Brain pericyte (primary cell): ENCODE measurements around the gene SPINT1.

Source experiments
- DNase-seq: peaks from one replicate; pipeline ENCODE4 v3.0.0-alpha.2; 2012; ENCODE audit warnings: low read depth, low spot score

SPINT1 gene

DNA sequence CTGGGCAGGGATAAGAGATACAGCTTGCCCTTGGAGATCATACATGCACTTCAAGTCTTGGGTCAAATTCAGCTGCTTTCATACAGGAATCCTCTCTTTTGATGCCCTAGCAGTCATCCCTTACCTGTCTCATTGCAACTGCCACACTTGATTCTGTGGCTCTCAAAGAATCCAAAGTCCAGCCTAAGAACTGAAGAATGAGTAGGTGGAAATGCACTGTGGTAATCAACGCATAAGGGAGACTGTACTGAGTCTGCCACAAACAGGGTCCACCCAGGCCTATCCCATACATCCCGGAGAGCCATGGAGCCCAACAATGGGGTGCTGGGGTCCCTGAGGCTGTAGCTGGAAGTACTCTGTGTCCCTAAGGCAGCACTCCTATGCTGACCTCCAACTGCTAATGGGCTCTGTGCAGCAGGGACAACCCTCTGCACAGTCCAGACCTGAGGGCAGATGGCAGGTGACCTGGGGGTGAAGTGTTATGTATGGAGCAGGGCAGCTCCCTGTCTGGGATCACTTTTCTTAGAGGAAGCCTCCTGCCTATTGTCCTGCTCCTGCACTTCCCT, 48.7 kb downstream of the SPINT1 start:
- no peak for DNase-seq

DNA sequence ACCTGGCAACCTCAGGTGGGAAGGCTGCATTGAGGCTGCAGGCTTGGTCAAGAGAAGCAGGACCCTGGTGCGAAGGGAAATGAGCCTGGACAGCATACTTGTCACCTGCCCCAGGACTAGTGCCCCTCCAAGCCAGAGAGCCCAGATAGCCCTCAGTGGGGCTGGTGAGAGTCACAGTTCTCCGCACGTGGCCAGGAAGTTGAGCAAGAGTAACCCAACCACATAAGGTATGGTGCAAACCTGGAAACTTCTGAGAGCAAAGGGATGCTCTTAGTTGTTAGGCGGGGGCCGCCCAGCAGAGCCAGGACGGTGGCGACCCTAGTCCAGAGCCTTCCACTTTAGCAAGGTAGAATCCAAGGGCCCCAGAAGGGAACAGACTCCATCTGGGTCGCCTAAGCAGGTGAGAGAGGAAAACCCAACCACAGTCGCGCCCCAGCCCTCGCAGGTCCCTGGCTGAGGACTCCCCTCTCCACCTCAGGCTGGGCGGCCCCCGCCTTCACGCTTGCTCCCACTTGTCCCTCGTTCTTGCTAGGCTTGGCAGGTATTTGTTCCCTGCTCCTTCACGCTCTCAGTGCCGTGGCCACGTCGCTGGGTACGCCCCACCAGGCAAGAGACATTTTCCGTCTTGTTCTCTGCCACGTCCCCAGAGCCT, 49.3 kb downstream of the SPINT1 start:
- DNase-seq, result no peak

DNA sequence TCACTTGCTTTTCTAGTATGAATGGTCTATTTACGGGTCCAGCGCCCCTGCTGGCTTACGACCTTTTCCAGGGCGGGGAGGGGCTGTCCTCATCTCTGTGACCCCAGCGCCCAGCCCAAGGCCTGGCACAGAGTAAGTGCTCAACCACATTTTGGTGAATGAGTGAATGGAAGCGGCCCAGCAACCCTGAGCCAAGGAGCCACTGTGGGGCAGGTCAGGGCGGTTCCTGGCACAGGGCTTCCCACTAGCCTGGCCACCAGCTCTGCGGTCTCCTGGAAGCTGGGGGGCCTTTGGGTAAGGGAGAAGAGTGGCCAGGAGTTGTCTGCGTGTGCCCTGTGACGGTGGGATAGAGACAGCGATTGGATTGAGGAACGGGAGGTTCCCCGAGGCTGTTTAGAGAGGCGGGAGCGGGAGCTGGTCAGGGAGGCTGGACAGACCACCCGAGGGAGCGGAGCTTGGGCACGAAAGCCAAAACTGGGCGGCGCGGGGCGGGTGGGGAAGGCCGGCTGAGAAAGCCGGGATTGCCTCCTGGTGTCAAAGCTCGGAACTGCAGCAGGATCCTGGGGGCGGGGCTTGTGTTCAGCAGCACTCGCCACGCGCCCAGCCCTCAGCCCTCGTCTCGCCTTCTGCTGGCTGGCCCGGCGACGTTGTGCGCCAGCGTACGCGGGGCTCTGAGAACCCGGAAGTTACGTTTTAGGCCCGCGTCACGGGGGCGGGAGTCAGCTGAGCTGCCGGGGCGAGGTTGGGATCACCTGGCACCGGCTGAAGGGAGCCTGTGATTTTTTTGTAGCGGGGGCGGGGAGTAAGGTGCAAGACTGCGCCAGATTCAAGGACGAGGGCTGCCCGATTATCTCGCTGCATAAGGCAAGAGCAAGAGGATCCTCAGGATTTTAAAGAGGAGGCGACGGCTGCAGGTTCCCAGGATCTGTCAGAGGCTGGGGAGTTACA, 50.2 kb downstream of the SPINT1 start, which contains the start of gene VPS18:
Gene VPS18, plus strand, starts transcription at position 718 of the 948 bp plus-strand sequence. CDS start 319 bp downstream, outside the sequence.
- peak; percentile 89 for DNase-seq

DNA sequence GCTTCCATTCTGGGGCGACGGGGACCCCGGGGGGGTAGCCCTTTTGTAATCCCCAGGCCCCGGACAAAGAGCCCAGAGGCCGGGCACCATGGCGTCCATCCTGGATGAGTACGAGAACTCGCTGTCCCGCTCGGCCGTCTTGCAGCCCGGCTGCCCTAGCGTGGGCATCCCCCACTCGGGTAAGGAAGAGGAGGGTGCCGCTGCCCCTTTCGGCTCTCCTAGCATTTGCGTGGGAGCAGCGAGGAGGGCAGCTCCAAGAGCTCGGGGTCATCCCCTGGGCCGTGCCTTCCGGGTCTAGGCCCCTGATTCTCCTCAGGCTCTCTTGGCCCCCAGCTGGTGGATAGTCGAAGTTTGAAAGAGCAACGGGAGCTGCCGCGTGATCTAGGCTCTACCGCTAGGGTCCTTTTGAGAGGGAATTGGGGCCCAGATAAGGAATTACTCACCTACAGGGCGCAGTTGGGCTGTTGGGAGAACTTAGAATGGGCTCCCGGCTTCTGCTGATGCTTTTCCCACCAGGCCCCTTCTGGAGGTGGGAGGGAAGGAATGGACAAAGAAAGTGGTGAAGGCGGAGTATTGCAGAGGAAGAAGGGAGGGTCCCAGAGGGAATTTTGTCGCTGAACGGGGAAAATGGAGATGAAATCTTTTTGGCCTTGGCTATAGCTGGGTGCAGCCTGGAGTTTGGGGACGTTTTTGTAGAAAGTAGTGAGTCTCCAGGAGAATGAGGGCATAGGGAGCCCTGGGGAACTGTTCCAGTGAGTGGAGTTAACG, 51.0 kb downstream of the SPINT1 start:
- no peak for DNase-seq

DNA sequence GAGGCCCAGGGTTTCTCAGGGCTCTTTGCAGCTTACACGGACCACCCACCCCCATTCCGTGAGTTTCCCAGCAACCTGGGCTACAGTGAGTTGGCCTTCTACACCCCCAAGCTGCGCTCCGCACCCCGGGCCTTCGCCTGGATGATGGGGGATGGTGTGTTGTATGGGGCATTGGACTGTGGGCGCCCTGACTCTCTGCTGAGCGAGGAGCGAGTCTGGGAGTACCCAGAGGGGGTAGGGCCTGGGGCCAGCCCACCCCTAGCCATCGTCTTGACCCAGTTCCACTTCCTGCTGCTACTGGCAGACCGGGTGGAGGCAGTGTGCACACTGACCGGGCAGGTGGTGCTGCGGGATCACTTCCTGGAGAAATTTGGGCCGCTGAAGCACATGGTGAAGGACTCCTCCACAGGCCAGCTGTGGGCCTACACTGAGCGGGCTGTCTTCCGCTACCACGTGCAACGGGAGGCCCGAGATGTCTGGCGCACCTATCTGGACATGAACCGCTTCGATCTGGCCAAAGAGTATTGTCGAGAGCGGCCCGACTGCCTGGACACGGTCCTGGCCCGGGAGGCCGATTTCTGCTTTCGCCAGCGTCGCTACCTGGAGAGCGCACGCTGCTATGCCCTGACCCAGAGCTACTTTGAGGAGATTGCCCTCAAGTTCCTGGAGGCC, 55.8 kb downstream of the SPINT1 start:
- DNase-seq, result no peak

DNA sequence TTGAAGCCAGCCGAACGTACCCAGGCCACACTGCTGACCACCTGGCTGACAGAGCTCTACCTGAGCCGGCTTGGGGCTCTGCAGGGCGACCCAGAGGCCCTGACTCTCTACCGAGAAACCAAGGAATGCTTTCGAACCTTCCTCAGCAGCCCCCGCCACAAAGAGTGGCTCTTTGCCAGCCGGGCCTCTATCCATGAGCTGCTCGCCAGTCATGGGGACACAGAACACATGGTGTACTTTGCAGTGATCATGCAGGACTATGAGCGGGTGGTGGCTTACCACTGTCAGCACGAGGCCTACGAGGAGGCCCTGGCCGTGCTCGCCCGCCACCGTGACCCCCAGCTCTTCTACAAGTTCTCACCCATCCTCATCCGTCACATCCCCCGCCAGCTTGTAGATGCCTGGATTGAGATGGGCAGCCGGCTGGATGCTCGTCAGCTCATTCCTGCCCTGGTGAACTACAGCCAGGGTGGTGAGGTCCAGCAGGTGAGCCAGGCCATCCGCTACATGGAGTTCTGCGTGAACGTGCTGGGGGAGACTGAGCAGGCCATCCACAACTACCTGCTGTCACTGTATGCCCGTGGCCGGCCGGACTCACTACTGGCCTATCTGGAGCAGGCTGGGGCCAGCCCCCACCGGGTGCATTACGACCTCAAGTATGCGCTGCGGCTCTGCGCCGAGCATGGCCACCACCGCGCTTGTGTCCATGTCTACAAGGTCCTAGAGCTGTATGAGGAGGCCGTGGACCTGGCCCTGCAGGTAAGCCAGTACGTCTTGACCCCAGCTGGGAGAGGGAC, 56.6 kb downstream of the SPINT1 start:
- DNase-seq, result no peak

DNA sequence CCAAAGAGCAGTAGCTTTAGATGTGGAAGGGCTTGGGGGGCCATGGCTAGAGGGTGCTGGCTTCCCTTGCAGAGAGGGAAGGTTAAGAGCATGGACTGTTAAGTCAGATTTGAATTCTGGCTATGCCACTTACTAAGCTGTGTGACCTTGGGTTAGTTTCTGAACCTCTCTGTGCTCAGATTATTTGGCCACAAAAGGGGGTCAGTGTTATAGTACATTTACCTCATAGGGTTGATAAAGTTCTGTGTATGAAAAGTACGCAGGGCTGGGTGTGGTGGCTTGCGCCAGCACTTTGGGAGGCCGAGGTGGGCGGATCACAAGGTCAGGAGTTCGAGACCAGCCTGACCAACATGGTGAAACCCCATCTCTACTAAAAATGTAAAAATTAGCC, 57.2 kb downstream of the SPINT1 start:
- no peak for DNase-seq

DNA sequence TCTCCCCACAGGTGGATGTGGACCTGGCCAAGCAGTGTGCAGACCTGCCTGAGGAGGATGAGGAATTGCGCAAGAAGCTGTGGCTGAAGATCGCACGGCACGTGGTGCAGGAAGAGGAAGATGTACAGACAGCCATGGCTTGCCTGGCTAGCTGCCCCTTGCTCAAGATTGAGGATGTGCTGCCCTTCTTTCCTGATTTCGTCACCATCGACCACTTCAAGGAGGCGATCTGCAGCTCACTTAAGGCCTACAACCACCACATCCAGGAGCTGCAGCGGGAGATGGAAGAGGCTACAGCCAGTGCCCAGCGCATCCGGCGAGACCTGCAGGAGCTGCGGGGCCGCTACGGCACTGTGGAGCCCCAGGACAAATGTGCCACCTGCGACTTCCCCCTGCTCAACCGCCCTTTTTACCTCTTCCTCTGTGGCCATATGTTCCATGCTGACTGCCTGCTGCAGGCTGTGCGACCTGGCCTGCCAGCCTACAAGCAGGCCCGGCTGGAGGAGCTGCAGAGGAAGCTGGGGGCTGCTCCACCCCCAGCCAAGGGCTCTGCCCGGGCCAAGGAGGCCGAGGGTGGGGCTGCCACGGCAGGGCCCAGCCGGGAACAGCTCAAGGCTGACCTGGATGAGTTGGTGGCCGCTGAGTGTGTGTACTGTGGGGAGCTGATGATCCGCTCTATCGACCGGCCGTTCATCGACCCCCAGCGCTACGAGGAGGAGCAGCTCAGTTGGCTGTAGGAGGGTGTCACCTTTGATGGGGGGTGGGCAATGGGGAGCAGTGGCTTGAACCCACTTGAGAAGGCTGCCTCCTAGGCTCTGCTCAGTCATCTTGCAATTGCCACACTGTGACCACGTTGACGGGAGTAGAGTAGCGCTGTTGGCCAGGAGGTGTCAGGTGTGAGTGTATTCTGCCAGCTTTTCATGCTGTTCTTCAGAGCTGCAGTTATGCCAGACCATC, 59.0 kb downstream of the SPINT1 start:
- no peak for DNase-seq

DNA sequence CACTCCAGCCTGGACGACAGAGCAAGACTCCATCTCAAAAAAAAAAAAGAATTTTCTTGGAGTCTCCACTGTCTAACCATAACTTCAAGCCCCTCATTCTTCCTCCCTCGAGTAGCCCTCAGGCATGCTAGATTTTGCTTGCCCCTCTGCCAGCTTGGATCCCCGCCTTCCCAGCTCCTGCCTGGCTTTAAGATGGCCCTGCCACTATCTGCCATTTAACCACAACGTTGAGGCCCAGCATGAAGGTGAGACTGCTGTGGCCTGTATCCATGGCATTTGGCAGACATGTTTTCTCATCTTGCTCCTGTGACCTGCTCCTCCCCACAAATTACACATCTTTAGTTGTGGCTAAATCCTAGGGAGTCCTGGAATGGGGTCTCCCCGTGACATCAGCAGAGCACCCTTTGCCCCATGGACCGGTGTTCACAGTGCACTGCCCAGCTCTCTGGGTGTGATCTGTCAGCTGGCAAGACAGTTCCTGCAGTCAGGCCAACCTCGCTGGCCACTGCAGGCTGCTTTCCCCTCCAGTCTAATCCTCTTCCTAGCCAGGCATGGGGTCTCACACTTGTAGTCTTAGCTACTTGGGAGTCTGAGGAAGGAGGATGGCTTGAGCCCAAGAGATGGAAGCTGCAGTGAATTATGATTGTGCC, 60.8 kb downstream of the SPINT1 start:
- DNase-seq, result no peak

DNA sequence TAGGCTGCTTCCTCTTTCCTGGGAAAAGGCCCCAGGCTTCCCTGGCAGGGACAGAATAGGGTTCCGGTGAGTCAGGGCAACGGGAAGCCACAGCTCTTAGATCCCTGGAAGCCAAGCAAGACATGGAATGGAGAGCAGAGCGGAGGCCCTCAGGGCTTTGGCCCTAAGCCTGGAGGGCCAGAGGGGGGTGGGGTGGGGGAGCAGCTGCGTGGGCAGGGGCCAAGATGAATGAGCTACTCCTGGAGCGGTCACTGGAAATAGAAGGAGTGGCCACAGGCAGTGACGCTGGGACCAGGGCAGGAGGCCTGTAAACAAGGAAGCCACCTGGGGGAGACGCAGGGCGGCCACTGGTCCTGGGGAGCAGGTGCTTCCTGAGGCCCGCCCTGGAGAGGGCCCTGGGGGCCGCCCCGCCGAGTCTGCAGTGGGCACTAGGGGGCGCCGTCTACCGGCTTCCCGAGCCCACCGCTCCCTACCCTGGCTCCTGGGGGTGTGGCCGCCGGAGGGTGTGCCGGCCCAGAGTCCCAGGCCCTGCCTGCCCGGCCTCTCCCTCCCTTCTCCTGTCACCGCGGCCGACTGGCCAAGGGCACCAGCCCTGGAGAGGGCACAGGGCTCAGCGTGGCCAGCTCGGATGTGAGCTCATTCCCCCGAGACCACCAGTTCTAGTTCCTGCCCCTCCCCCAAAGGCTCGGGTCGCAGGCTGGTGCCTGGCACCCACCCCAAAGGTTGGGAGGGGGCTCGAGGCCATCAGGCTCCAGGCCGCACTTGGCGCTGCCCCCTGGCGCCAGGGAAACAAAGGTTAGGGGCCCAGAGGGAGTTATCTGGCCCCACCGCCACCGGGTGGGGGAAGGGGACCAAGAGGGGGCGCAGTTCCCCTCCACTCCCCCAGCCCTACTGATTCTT, 62.5 kb downstream of the SPINT1 start:
- DNase-seq, result peak; percentile 29

DNA sequence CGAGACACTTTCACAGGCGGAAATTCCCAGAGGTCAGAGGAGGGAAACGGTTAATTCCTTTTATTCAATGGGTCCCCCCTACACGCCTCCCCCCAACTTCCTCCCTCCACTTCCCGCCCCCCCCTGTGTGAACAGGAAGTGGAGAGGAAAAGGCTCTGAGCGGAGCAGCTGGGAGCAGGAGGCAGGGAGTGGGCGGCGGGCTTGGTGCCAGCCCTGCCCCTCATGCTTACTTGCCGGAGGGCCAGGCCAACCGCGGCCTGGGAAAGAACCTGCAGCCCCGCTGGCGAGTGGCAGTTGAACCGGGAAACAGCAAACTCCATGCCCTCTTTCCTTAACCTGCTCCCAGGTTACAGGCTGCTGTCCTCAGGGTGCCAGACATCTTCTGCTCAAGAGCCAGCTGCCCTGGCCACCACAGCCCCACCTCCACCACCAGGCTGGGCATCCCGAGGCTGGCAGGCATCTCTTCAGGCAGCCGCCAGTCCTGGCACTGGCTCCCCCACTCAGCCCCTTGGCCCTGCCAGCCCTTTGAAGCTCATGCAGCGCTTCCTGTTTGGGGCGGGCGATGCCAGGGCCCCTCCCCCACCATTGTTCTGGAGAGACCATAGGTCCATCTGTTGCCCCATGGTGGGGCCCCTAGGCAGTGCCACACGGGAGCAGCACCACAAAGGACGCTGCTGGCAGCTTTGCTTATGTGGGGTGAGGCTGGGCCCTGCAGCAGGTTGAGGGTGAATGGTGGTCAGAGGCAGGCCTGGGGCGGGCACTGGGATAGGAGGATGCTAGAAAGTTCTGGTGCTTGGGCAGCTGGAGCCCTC, 63.3 kb downstream of the SPINT1 start:
- DNase-seq, result no peak
